B cell (primary cell): ENCODE data around the gene PLEKHG2.

Experiments
- EZH2 ChIP-seq: IDR thresholded peaks from 2 replicates; pipeline ENCODE4 v1.6.1; 2012; ENCODE audit warnings: borderline replicate concordance, low read depth, mild to moderate bottlenecking, moderate library complexity, low read length; ENCODE audit not compliant: insufficient read depth, poor library complexity, severe bottlenecking
- TF ChIP-seq, protein P1 (sequence below): fragments of 200-600 bp; IDR thresholded peaks from one replicate; pipeline ENCODE4 v1.8.0; 2022; ENCODE audit warnings: antibody characterized with exemption, mild to moderate bottlenecking

DNA sequence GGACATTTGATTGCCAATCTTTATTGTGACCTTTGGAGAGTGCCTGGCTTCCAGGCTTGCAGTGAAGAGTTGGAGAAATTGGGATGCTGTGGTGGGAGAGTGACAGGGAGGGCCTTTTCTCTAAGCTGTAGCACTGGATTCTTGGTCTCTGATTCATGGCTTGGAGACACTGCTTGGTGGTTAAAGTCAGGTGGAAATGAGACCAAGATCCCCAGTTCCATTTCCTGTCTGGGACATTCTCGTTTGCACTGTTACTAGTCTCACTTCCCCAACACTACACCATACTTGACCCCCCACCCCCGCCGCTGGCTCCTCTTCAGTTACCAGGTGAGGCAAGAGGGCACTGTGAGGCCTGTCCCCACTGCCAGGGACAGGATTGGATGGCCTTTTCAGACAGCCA lies 35.8 kb downstream of the PLEKHG2 start:
- TF ChIP-seq, protein P1, sequence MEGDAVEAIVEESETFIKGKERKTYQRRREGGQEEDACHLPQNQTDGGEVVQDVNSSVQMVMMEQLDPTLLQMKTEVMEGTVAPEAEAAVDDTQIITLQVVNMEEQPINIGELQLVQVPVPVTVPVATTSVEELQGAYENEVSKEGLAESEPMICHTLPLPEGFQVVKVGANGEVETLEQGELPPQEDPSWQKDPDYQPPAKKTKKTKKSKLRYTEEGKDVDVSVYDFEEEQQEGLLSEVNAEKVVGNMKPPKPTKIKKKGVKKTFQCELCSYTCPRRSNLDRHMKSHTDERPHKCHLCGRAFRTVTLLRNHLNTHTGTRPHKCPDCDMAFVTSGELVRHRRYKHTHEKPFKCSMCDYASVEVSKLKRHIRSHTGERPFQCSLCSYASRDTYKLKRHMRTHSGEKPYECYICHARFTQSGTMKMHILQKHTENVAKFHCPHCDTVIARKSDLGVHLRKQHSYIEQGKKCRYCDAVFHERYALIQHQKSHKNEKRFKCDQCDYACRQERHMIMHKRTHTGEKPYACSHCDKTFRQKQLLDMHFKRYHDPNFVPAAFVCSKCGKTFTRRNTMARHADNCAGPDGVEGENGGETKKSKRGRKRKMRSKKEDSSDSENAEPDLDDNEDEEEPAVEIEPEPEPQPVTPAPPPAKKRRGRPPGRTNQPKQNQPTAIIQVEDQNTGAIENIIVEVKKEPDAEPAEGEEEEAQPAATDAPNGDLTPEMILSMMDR: no peak
- TF ChIP-seq EZH2: no peak
